Muscle of leg (tissue), 11 donors: ENCODE data around the gene DAO. TPM values are rescaled to one million over a fixed set of nuclear protein-coding genes. Genes with fewer than 3 reads are reported as not detected.

ENCODE experiments used
- DNase-seq: peaks from one replicate; pipeline ENCODE4 v3.0.0; 2013
- H3K27ac ChIP-seq: one replicate; pipeline ENCODE4 v1.5.1; 2013; ENCODE audit warnings: mild to moderate bottlenecking, low read length, control low read depth
- H3K27me3 ChIP-seq: one replicate; pipeline ENCODE4 v1.6.1; 2013; ENCODE audit warnings: low read length; ENCODE audit not compliant: control insufficient read depth, insufficient read depth
- H3K36me3 ChIP-seq: one replicate; pipeline ENCODE4 v1.6.1; 2013; ENCODE audit warnings: low read length; ENCODE audit not compliant: control insufficient read depth, insufficient read depth
- H3K4me1 ChIP-seq: one replicate; pipeline ENCODE4 v1.6.1; 2013; ENCODE audit warnings: low read length; ENCODE audit not compliant: control insufficient read depth, insufficient read depth
- H3K4me3 ChIP-seq: one replicate; pipeline ENCODE4 v1.5.1; 2013; ENCODE audit warnings: low read length, control low read depth
- H3K9me3 ChIP-seq: replicated peaks from 2 replicates; pipeline ENCODE4 v1.6.1; 2013; ENCODE audit warnings: low read depth, low read length; ENCODE audit not compliant: control insufficient read depth
- WGBS: methylation state at CpG from one replicate; pipeline ENCODE4 v1.1.5; 2013; ENCODE audit warnings: missing lambda C conversion rate; ENCODE audit not compliant: insufficient coverage; 5-methylcytosine and 5-hydroxymethylcytosine counted together
- polyA plus RNA-seq, 8 donors: library from polyadenylated mRNA; unstranded; fragments of 120-200 nt; gene quantifications; one replicate each; pipeline versions ENCODE4 v1.2.1 to v1.2.3, GENCODE V29; 2013; ENCODE audit warnings: inconsistent platforms in 1 of 8, low replicate concordance in 1 of 8; ENCODE audit not compliant: insufficient read length in 8 of 8, insufficient read depth in 1 of 8
- total RNA-seq: library from RNA; stranded (reverse); fragments of 120-200 nt; gene quantifications from one replicate; pipeline ENCODE4 v1.2.4, GENCODE V29; 2013

Gene DAO
- total and polyA plus RNA-seq, 9 donors = 0.09 to 0.52 (median 0.17) TPM; not detected in 2

GRCh38 chr12:108916336-108916735 is 36.4 kb downstream of the DAO start:
- DNase-seq = no peak
- peaks cover 3% of the 10 kb centered on the region for H3K27me3 ChIP-seq
- 20% methylated on average over 1 of the region's 5 CpGs for WGBS

GRCh38 chr12:108918206-108918605 is 38.3 kb downstream of the DAO start:
- Histone ChIP-seq H3K9me3 (peaks cover 7% of the 10 kb centered on the region), H3K4me1 (peaks cover 3% of the 10 kb centered on the region), H3K4me3 (no peak overlapping the region), H3K27ac (no peak overlapping the region), H3K27me3 (peaks cover 3% of the 10 kb centered on the region), H3K36me3 (no peaks in the 10 kb centered on the region)
- no CpG with 5 or more reads among the region's 2 CpGs for WGBS
- no peak for DNase-seq

More at GRCh38 chr12:108916336-108916735, 36.4 kb downstream of the DAO start:
- Histone ChIP-seq H3K4me3 (no peak overlapping the region), H3K27ac (no peak overlapping the region), H3K4me1 (peaks cover 3% of the 10 kb centered on the region), H3K36me3 (no peaks in the 10 kb centered on the region), H3K9me3 (peaks cover 7% of the 10 kb centered on the region)

DNA sequence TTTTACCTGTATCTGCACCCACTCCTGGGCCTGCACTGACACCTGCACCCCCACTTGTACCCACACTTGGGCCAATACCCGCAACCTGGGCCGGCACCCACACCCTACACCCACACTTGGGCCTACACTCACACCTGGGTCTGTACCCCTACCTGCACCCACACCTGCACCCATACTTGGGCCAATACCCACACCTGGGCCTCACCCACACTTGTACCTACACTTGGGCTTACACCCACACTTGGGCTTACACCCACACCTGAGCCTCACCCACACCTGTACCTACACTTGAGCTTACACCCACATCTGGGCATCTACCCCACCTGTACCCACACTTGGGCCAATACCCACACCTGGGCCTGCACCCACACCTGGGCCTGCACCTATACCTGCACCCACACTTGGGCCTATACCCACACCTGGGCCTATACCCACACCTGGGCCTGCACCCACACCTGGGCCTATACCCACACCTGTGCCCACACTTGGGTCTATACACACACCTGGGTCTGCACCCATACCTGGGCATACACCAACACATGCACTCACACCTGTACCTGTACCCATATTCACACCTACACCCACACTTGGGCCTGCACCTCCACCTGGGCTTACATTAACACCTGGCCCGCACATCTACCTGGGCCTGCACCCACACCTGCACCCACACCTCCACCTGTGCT is 39.2 kb downstream of the DAO start:
- Histone ChIP-seq H3K27me3 (peaks cover 3% of the 10 kb centered on the region), H3K36me3 (no peaks in the 10 kb centered on the region), H3K4me1 (no peaks in the 10 kb centered on the region), H3K9me3 (peaks cover 7% of the 10 kb centered on the region), H3K4me3 (no peak overlapping the region), H3K27ac (no peak overlapping the region)
- WGBS = 94% methylated on average over 3 of the region's 3 CpGs
- DNase-seq = no peak

DNA sequence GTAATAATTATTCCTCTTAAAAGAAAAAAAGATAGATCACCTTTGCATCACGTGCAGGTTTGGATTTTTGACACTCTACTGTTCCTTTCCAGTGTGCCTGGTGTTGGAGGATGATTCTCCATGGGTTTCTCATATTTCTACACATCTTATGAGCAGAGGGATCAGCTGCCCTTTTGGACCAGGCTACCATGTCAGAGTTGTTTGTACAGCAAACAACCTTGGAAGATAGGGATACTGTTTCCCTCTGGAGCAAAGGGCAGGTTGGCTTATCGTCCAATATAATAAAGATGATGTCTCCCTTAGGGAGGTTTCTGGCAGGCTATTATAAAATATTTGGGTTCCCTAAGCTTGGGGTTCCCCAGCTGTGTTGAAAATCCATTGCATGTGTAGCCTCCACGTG is 42.1 kb downstream of the DAO start:
- no peaks in the 10 kb centered on the region for H3K4me1 ChIP-seq
- 41% methylated on average over 2 of the region's 3 CpGs for WGBS

DNA sequence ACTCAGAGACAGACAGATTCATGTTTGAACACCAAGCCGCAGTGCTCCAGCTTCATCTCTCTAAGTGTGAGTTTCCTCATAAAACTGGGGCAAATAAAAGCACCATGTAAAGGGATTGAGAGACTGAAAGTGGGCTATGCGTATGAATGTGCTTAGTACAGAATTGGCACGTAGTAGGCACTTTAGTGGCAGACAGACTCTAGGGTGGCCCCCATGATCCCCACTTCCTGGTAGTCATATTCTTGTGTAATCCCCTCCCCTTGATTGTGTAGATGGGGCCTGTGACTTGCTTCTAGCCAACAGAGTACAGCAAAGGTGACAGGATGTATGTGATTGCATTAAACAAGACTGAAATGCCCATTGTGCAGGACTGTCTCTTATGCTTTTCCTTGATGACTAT is 43.0 kb downstream of the DAO start:
- no peak overlapping the region for H3K27ac ChIP-seq
- no peaks in the 10 kb centered on the region for H3K4me1 ChIP-seq
- 86% methylated on average over 1 of the region's 3 CpGs for WGBS
- H3K9me3 ChIP-seq = peaks cover 7% of the 10 kb centered on the region
- no peak for DNase-seq
- no peak overlapping the region for H3K4me3 ChIP-seq
- H3K36me3 ChIP-seq = no peaks in the 10 kb centered on the region
- peaks cover 3% of the 10 kb centered on the region for H3K27me3 ChIP-seq

More for the DNA sequence above, 42.1 kb downstream of the DAO start:
- Histone ChIP-seq H3K4me3 (no peak overlapping the region), H3K27ac (no peak overlapping the region), H3K27me3 (peaks cover 3% of the 10 kb centered on the region), H3K9me3 (peaks cover 7% of the 10 kb centered on the region), H3K36me3 (no peaks in the 10 kb centered on the region)
- no peak for DNase-seq

- no peak for DNase-seq
These were observed 48.8 kb downstream of the DAO start for GRCh38 chr12:108928695-108929094.

DNA sequence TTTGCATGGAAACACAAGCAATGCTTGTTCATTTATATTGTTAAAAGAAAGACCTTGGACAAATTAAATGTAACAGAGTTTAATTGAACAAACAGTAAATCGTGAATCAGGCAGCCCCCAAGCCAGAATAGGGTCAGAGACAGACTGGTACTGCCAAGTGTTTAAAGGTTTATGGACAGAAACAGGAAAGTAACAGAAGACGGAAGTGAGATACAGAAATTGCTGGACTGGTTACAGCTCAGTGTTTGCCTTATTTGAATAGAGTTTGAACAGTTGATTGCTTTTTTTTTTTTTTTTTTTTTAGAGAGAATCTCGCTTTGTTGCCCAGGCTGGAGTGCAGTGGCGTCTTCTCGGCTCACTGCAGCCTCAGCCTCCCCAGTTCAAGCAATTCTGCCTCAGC is 50.3 kb downstream of the DAO start:
- Histone ChIP-seq H3K36me3 (no peaks in the 10 kb centered on the region), H3K27ac (no peak overlapping the region), H3K9me3 (no peaks in the 10 kb centered on the region), H3K4me3 (no peak overlapping the region), H3K27me3 (no peaks in the 10 kb centered on the region), H3K4me1 (no peaks in the 10 kb centered on the region)
- 56% methylated on average over 1 of the region's 5 CpGs for WGBS
- DNase-seq = peak; percentile 21

More at GRCh38 chr12:108928695-108929094, 48.8 kb downstream of the DAO start:
- 87% methylated on average over 7 of the region's 8 CpGs for WGBS
- no peaks in the 10 kb centered on the region for H3K36me3 ChIP-seq
- no peaks in the 10 kb centered on the region for H3K9me3 ChIP-seq
- no peak overlapping the region for H3K4me3 ChIP-seq
- H3K4me1 ChIP-seq = no peaks in the 10 kb centered on the region
- H3K27ac ChIP-seq = no peak overlapping the region
- H3K27me3 ChIP-seq = no peaks in the 10 kb centered on the region

DNA sequence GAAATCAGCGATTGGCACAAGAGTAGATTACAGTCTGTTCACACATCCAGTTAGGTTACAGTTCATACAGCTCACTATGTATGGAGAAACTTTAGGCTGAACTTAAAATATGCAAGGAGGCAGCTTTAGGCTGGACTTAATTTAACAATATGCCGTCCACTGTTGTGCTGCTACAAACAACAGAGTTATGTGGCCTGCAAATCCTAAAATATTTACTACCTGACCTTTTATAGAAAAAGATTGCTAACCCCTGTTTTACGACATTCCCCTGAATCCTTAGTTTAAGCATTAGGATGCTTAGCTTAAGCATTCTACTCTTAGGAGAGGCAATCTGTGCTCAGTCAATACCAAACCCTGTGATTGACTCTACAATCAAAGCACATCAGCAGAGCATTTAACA is 50.9 kb downstream of the DAO start:
- Histone ChIP-seq H3K36me3 (no peaks in the 10 kb centered on the region), H3K4me3 (no peak overlapping the region), H3K27me3 (no peaks in the 10 kb centered on the region), H3K27ac (no peak overlapping the region), H3K4me1 (no peaks in the 10 kb centered on the region), H3K9me3 (no peaks in the 10 kb centered on the region)
- WGBS = 79% methylated on average over 2 of the region's 3 CpGs
- DNase-seq = no peak

GRCh38 chr12:108933949-108934348 is 54.1 kb downstream of the DAO start:
- Histone ChIP-seq H3K9me3 (no peaks in the 10 kb centered on the region), H3K4me1 (no peaks in the 10 kb centered on the region), H3K27me3 (peaks cover 3% of the 10 kb centered on the region), H3K36me3 (no peaks in the 10 kb centered on the region), H3K27ac (no peak overlapping the region), H3K4me3 (no peak overlapping the region)
- DNase-seq = no peak
- 100% methylated on average over 3 of the region's 6 CpGs for WGBS

DNA sequence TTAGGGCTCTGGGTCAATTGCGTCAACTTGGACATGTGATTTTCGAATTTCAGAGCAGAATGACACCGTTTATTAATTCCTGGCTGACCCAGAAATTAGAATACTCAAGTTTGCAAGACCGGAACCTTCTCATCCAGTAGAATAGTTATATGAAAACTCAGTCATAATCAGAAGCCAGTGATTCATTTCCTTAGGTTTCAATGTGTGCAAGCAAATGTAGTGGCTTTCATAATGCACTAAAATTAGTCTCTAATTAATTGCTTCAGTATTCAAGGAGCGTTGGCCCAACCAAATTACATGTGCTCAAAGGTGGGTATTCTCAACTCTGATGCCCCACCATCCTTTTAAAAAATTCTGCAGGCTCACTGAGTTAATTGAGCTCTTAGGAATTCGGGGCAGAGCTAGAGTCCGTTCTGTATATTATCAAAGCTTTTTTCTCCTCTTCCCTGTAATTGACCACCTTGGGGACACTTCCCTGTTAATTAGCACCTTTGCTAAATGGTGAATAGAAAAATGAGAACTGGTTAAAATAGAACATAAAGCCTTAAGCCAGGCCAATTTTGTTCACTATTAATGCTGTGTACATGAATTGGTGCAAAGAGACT is 55.4 kb downstream of the DAO start:
- H3K4me1 ChIP-seq = no peaks in the 10 kb centered on the region
- no CpG with 5 or more reads among the region's 7 CpGs for WGBS
- H3K4me3 ChIP-seq = no peak overlapping the region
- H3K36me3 ChIP-seq = no peaks in the 10 kb centered on the region
- DNase-seq = no peak
- H3K27ac ChIP-seq = no peak overlapping the region
- peaks cover 3% of the 10 kb centered on the region for H3K27me3 ChIP-seq
- H3K9me3 ChIP-seq = no peaks in the 10 kb centered on the region
